ENCODE data around the gene C3orf52. TPM values are rescaled to one million over a fixed set of nuclear protein-coding genes. Genes with fewer than 3 reads are reported as not detected.

C3orf52 gene
- total RNA-seq, 1 experiment from 2014 or later, result 14.3 TPM

GRCh38 chr3:112149136-112149535 lies 62.9 kb downstream of the C3orf52 start:
- H3K36me3 Mint-ChIP-seq, result peaks cover 47% of the 10 kb centered on the region
- H3K9me3 Mint-ChIP-seq, result peaks cover 55% of the 10 kb centered on the region
- no peak for TF ChIP-seq ZNF423 (CRISPR knock-in tag; IDR thresholded peaks at IDR 0.05)
- TF ChIP-seq ELF4 (CRISPR knock-in tag; IDR thresholded peaks at IDR 0.05; ENCODE audit: low read depth), result no peak
- TF ChIP-seq, protein P1, sequence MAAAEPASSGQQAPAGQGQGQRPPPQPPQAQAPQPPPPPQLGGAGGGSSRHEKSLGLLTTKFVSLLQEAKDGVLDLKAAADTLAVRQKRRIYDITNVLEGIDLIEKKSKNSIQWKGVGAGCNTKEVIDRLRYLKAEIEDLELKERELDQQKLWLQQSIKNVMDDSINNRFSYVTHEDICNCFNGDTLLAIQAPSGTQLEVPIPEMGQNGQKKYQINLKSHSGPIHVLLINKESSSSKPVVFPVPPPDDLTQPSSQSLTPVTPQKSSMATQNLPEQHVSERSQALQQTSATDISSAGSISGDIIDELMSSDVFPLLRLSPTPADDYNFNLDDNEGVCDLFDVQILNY (CRISPR knock-in tag; IDR thresholded peaks at IDR 0.05), result no peak
- TF ChIP-seq RELA (CRISPR knock-in tag; IDR thresholded peaks at IDR 0.05; ENCODE audit: borderline replicate concordance), result no peak
- no peak for TF ChIP-seq TEAD4 (CRISPR knock-in tag; IDR thresholded peaks at IDR 0.05)
- TF ChIP-seq AR (CRISPR knock-in tag; IDR thresholded peaks at IDR 0.05), result no peak
- TF ChIP-seq SOX15 (CRISPR knock-in tag; IDR thresholded peaks at IDR 0.05), result no peak
- TF ChIP-seq, protein P2, sequence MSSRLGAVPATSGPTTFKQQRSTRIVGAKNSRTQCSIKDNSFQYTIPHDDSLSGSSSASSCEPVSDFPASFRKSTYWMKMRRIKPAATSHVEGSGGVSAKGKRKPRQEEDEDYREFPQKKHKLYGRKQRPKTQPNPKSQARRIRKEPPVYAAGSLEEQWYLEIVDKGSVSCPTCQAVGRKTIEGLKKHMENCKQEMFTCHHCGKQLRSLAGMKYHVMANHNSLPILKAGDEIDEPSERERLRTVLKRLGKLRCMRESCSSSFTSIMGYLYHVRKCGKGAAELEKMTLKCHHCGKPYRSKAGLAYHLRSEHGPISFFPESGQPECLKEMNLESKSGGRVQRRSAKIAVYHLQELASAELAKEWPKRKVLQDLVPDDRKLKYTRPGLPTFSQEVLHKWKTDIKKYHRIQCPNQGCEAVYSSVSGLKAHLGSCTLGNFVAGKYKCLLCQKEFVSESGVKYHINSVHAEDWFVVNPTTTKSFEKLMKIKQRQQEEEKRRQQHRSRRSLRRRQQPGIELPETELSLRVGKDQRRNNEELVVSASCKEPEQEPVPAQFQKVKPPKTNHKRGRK (CRISPR knock-in tag; IDR thresholded peaks at IDR 0.05; ENCODE audit: borderline replicate concordance), result no peak
- no peak for TF ChIP-seq USF2 (CRISPR knock-in tag; IDR thresholded peaks at IDR 0.05)
- TF ChIP-seq FOXP4 (CRISPR knock-in tag; IDR thresholded peaks at IDR 0.05), result no peak
- no peak for TF ChIP-seq ATF3 (CRISPR knock-in tag; conservative IDR thresholded peaks at IDR 0.05)
- no peak for TF ChIP-seq ZNF416 (CRISPR knock-in tag; IDR thresholded peaks at IDR 0.05)
- no peak for TF ChIP-seq TEAD1 (CRISPR knock-in tag; IDR thresholded peaks at IDR 0.05)
- TF ChIP-seq, protein P3, sequence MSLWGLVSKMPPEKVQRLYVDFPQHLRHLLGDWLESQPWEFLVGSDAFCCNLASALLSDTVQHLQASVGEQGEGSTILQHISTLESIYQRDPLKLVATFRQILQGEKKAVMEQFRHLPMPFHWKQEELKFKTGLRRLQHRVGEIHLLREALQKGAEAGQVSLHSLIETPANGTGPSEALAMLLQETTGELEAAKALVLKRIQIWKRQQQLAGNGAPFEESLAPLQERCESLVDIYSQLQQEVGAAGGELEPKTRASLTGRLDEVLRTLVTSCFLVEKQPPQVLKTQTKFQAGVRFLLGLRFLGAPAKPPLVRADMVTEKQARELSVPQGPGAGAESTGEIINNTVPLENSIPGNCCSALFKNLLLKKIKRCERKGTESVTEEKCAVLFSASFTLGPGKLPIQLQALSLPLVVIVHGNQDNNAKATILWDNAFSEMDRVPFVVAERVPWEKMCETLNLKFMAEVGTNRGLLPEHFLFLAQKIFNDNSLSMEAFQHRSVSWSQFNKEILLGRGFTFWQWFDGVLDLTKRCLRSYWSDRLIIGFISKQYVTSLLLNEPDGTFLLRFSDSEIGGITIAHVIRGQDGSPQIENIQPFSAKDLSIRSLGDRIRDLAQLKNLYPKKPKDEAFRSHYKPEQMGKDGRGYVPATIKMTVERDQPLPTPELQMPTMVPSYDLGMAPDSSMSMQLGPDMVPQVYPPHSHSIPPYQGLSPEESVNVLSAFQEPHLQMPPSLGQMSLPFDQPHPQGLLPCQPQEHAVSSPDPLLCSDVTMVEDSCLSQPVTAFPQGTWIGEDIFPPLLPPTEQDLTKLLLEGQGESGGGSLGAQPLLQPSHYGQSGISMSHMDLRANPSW (CRISPR knock-in tag; conservative IDR thresholded peaks at IDR 0.05; ENCODE audit: low read depth), result no peak
- no peak for TF ChIP-seq CDX4 (CRISPR knock-in tag; IDR thresholded peaks at IDR 0.05; ENCODE audit: borderline replicate concordance)
- TF ChIP-seq, protein P4, sequence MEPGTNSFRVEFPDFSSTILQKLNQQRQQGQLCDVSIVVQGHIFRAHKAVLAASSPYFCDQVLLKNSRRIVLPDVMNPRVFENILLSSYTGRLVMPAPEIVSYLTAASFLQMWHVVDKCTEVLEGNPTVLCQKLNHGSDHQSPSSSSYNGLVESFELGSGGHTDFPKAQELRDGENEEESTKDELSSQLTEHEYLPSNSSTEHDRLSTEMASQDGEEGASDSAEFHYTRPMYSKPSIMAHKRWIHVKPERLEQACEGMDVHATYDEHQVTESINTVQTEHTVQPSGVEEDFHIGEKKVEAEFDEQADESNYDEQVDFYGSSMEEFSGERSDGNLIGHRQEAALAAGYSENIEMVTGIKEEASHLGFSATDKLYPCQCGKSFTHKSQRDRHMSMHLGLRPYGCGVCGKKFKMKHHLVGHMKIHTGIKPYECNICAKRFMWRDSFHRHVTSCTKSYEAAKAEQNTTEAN (CRISPR knock-in tag; IDR thresholded peaks at IDR 0.05), result no peak
- no peak overlapping the region for H3K27ac Mint-ChIP-seq
- H3K27me3 Mint-ChIP-seq (ENCODE audit: low read depth), result no peaks in the 10 kb centered on the region
- H3K4me1 Mint-ChIP-seq, result no peaks in the 10 kb centered on the region
- no peak for DNase-seq (ENCODE audit: low spot score)
- CTCF ChIA-PET, result no interaction called here
- no peak for ATAC-seq
- no peak overlapping the region for H3K4me3 Mint-ChIP-seq
- POLR2A ChIA-PET, result no interaction called here

All from WTC11 (cell line).